Chondrocyte (in vitro differentiated cells): ENCODE data around the gene PAX2. TPM values are rescaled to one million over a fixed set of nuclear protein-coding genes. Genes with fewer than 3 reads are reported as not detected.
A peak's percentile ranks its signal among the peaks of the same experiment; 100 is the strongest.

Source experiments
- DNase-seq: peaks from one replicate; pipeline ENCODE4 v3.0.0; 2021; ENCODE audit warnings: mixed read lengths, low spot score
- H3K27ac Mint-ChIP-seq: one replicate; pipeline ENCODE4 v1.8.0; 2021; ENCODE audit warnings: mild to moderate bottlenecking, moderate library complexity, mixed read lengths; ENCODE audit not compliant: unreplicated experiment
- H3K27me3 Mint-ChIP-seq: 2 replicates; pipeline ENCODE4 v1.8.0; 2021; ENCODE audit warnings: low read depth, mixed read lengths
- H3K36me3 Mint-ChIP-seq: 2 replicates; pipeline ENCODE4 v1.8.0; 2021; ENCODE audit warnings: low read depth, mixed read lengths
- H3K4me1 Mint-ChIP-seq: 2 replicates; pipeline ENCODE4 v1.8.0; 2021; ENCODE audit warnings: low read depth, mild to moderate bottlenecking, mixed read lengths
- H3K4me3 Mint-ChIP-seq: one replicate; pipeline ENCODE4 v1.8.0; 2021; ENCODE audit warnings: mild to moderate bottlenecking, moderate library complexity, mixed read lengths; ENCODE audit not compliant: unreplicated experiment
- H3K9me3 Mint-ChIP-seq: 2 replicates; pipeline ENCODE4 v1.8.0; 2021; ENCODE audit warnings: low read depth, mixed read lengths
- total RNA-seq: library from RNA; stranded (reverse); gene quantifications from 3 replicates; pipeline ENCODE4 v1.2.1, GENCODE V29; 2021
- TF ChIP-seq, protein P1 (sequence below): fragments of 200-600 bp; sonication (generic); IDR thresholded peaks from 2 replicates; pipeline ENCODE4 v1.5.0; 2021; ENCODE audit warnings: antibody characterized with exemption, mild to moderate bottlenecking, moderate library complexity

Gene PAX2
- total RNA-seq, 1 donor from 2014 or later = 0.62 TPM

DNA sequence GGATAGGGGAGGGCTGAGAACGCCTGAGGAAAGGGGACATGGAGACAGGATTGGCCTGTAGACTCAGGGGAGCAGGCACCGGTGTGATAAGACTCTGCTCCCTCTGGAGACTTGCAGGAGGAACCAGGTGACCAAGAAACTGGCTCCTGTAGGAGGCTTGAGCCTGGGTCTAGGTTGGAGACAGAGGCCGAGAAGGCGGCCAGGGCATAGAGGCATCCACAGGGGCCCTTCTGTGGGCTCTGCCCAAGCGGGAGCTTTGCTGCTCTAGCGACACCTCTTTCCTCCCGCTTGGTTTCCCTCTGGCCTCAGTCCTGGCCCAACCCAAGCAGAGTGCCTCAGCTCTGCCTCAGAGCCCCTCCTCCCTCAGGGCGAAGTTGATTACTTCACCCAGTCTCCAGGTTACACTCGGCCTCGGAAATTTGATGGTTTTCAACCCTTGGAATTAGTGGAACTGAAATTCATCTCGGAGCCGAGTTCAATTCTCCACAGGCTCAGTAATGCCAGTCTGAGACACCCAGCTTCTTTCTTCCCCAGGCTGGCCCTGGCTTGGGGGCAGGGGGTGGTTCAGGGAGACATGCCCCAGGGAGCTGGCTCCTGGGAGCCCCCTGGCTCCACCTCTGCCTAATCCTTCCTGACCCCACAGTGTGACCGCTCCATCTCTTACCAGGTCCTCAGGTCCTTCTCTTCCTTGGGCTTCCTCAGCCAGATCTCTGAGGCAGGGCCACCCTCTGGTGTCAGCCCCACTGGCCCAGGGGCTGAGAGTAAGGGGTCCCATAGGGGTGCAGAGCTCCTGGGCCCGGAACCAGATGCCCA lies 60.4 kb downstream of the PAX2 start:
- peak; percentile 52 for DNase-seq
- Mint-ChIP-seq H3K27me3 (peaks cover 75% of the 10 kb centered on the region), H3K27ac (no peak overlapping the region), H3K4me3 (no peak overlapping the region), H3K36me3 (no peaks in the 10 kb centered on the region), H3K9me3 (no peaks in the 10 kb centered on the region), H3K4me1 (no peaks in the 10 kb centered on the region)
- TF ChIP-seq, protein P1, sequence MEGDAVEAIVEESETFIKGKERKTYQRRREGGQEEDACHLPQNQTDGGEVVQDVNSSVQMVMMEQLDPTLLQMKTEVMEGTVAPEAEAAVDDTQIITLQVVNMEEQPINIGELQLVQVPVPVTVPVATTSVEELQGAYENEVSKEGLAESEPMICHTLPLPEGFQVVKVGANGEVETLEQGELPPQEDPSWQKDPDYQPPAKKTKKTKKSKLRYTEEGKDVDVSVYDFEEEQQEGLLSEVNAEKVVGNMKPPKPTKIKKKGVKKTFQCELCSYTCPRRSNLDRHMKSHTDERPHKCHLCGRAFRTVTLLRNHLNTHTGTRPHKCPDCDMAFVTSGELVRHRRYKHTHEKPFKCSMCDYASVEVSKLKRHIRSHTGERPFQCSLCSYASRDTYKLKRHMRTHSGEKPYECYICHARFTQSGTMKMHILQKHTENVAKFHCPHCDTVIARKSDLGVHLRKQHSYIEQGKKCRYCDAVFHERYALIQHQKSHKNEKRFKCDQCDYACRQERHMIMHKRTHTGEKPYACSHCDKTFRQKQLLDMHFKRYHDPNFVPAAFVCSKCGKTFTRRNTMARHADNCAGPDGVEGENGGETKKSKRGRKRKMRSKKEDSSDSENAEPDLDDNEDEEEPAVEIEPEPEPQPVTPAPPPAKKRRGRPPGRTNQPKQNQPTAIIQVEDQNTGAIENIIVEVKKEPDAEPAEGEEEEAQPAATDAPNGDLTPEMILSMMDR = no peak

DNA sequence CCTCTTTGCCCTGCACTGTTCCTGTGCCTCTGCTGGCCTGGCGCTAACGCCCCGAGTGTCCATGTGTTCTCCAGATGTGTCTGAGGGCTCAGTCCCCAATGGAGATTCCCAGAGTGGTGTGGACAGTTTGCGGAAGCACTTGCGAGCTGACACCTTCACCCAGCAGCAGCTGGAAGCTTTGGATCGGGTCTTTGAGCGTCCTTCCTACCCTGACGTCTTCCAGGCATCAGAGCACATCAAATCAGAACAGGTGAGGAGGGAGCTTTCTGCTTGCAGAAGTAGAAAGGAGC lies 60.9 kb downstream of the PAX2 start:
- Mint-ChIP-seq H3K36me3 (no peaks in the 10 kb centered on the region), H3K9me3 (no peaks in the 10 kb centered on the region), H3K27me3 (peaks cover 78% of the 10 kb centered on the region), H3K4me3 (no peak overlapping the region), H3K4me1 (no peaks in the 10 kb centered on the region), H3K27ac (no peak overlapping the region)
- TF ChIP-seq, protein P1 = no peak
- no peak for DNase-seq

DNA sequence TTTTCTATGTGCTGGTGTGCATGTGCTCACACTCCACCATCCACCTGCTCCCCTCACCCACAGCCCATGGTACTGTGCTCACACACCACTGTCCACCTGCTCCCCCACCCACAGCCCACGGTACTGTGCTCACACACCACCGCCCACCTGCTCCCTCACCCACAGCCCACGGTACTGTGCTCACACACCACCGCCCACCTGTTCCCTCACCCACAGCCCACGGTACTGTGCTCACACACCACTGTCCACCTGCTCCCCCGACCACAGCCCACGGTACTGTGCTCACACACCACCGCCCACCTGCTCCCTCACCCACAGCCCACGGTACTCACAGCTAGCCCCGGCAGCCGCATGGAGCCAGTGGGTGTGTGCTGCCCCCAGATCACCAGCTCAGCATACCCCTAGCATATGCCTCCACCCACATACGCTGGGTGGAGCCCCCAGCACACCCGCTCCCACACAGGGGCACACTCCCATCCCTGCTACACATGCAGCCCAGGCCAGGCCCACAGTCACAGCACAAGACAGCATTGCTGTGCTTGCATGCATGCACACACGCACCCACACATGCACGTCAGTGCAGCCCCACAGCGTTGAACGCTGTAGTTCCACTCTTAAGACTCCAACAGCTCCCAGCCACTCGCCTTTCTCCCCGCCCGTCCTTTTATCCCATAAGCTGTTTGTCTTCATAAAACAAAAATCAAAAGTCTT lies 62.0 kb downstream of the PAX2 start:
- DNase-seq = peak; percentile 59
- Mint-ChIP-seq H3K27me3 (peaks cover 79% of the 10 kb centered on the region), H3K27ac (no peak overlapping the region), H3K4me3 (no peak overlapping the region), H3K4me1 (no peaks in the 10 kb centered on the region), H3K9me3 (no peaks in the 10 kb centered on the region), H3K36me3 (peaks cover 1% of the 10 kb centered on the region)
- TF ChIP-seq, protein P1 = no peak

DNA sequence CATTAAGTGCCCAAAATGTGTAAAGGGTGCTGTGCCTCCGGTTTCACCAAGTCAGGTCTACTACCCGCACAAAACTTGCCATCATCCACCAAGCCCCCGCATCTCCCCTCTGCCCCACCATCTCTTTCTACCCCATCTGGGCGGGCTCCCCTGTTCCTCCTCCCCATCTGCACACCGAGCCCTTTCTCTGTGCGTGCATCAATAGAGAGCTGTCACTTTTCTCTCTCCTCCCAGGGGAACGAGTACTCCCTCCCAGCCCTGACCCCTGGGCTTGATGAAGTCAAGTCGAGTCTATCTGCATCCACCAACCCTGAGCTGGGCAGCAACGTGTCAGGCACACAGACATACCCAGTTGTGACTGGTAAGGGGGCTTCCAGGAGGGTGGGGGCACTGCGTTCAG lies 63.5 kb downstream of the PAX2 start:
- TF ChIP-seq, protein P1 = no peak
- Mint-ChIP-seq H3K36me3 (peaks cover 1% of the 10 kb centered on the region), H3K27me3 (peaks cover 81% of the 10 kb centered on the region), H3K27ac (no peak overlapping the region), H3K4me1 (no peaks in the 10 kb centered on the region), H3K4me3 (no peak overlapping the region), H3K9me3 (no peaks in the 10 kb centered on the region)
- DNase-seq = peak; percentile 63

DNA sequence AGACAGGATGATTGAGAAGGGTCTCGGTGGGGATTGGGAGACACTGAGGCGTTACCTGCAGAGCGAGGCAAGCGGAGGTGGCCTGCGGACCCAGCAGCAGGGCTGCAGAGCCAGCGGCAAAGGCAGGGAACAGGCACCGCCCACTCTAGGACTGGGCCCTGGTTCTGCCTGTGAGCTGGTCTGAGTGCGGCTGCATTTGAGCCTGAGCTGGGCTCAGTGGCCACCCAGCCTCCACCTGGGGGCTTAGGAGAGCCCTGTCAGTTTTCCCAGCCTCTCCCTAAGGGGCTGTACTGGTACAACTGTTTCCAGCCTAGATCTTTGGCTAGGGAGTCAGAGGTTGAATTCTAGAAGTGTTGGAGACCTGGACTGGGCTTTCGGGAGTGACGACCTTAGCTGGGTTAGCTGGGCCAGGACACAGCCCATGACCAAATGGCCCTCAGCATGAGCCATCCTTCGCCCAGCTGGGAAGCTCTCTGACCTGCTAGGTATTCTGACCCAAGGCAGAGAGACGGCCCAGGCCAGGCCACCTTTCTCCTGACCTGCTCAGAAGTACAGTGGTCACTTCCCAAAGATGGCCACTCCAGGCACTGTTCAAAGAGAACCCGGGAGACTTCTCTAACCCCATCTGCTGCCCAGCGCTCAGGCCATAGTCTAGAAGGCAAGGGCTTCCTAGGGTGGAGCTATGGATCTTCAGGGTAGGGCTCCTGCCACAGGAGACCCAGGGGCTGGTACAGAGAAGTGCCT lies 64.9 kb downstream of the PAX2 start:
- DNase-seq = peak; percentile 50
- no peaks in the 10 kb centered on the region for H3K4me1 Mint-ChIP-seq
- no peaks in the 10 kb centered on the region for H3K9me3 Mint-ChIP-seq
- H3K36me3 Mint-ChIP-seq = peaks cover 1% of the 10 kb centered on the region
- H3K27ac Mint-ChIP-seq = no peak overlapping the region
- peaks cover 79% of the 10 kb centered on the region for H3K27me3 Mint-ChIP-seq
- no peak overlapping the region for H3K4me3 Mint-ChIP-seq
- TF ChIP-seq, protein P1 = no peak
